Smooth muscle cell (in vitro differentiated cells): ENCODE results near the gene SEC22B. TPM values are rescaled to one million over a fixed set of nuclear protein-coding genes. Genes with fewer than 3 reads are reported as not detected.
A peak's percentile ranks its signal among the peaks of the same experiment; 100 is the strongest.
"Not testable (repeated sequence)": the region's sequence is repeated elsewhere in the genome, so short reads cannot be mapped to it uniquely, and the experiment has no call there.

Source experiments
- DNase-seq: peaks from one replicate; lab custom pipeline; 2025; ENCODE audit not compliant: unreplicated experiment; lab: John Stamatoyannopoulos, UW
- H2AFZ ChIP-seq: fragments of 200-600 bp; sonication (generic); 2 replicates; pipeline ENCODE4 v1.6.0; 2016; ENCODE audit warnings: antibody characterized with exemption, low read depth, mild to moderate bottlenecking
- H3F3A ChIP-seq: fragments of 200-600 bp; sonication (generic); 2 replicates; pipeline ENCODE4 v1.6.0; 2017; ENCODE audit warnings: antibody characterized with exemption, low read depth
- H3K27ac ChIP-seq: fragments of 200-600 bp; sonication (generic); 2 replicates; pipeline ENCODE4 v1.5.1; 2016; ENCODE audit warnings: low read depth, mild to moderate bottlenecking
- H3K27me3 ChIP-seq: fragments of 200-600 bp; sonication (generic); 2 replicates; pipeline ENCODE4 v1.6.1; 2016; ENCODE audit warnings: low read depth, mild to moderate bottlenecking
- H3K36me3 ChIP-seq: fragments of 200-600 bp; sonication (generic); 2 replicates; pipeline ENCODE4 v1.5.1; 2016; ENCODE audit warnings: low read depth
- H3K4me1 ChIP-seq: fragments of 200-600 bp; sonication (generic); 2 replicates; pipeline ENCODE4 v1.5.1; 2016; ENCODE audit warnings: low read depth
- H3K4me2 ChIP-seq: fragments of 200-600 bp; sonication (generic); 2 replicates; pipeline ENCODE4 v1.6.0; 2016; ENCODE audit warnings: mild to moderate bottlenecking
- H3K4me3 ChIP-seq: fragments of 200-600 bp; sonication (generic); 2 replicates; pipeline ENCODE4 v1.5.1; 2016; ENCODE audit warnings: mild to moderate bottlenecking
- H3K79me2 ChIP-seq: fragments of 200-600 bp; sonication (generic); 2 replicates; pipeline ENCODE4 v1.6.0; 2016; ENCODE audit warnings: low read depth, mild to moderate bottlenecking
- H3K9ac ChIP-seq: fragments of 200-600 bp; sonication (generic); 2 replicates; pipeline ENCODE4 v1.6.0; 2016; ENCODE audit warnings: low read depth
- H3K9me3 ChIP-seq: fragments of 200-600 bp; sonication (generic); replicated peaks from 2 replicates; pipeline ENCODE4 v1.5.1; 2016; ENCODE audit warnings: low read depth
- H4K20me1 ChIP-seq: fragments of 200-600 bp; sonication (generic); 2 replicates; pipeline ENCODE4 v1.6.0; 2016; ENCODE audit warnings: low read depth
- WGBS: methylation state at CpG from one replicate; pipeline ENCODE4 v1.1.7; 2016; ENCODE audit warnings: low lambda C conversion rate; 5-methylcytosine and 5-hydroxymethylcytosine counted together
- polyA plus RNA-seq: library from polyadenylated mRNA; unstranded; fragments of >200 nt; fragmentation: Nextera tagmentation; extraction: Ambion mirVana; gene quantifications from 2 replicates; pipeline ENCODE4 v1.2.1, GENCODE V29; 2016
- total RNA-seq: library from RNA; depleted of rRNA; stranded (reverse); fragments of >200 nt; gene quantifications from 2 replicates; pipeline ENCODE4 v1.2.3, GENCODE V29; 2014
- TF ChIP-seq, protein P1 (sequence below): fragments of 200-600 bp; sonication (generic); IDR thresholded peaks from 2 replicates; pipeline ENCODE4 v1.5.1; 2017; ENCODE audit warnings: borderline replicate concordance, mild to moderate bottlenecking, antibody characterized with exemption; ENCODE audit not compliant: insufficient read depth, poor library complexity, severe bottlenecking

Gene SEC22B
- total and polyA plus RNA-seq, 2 experiments from 2014 or later: 36.4 to 55.0 TPM

DNA sequence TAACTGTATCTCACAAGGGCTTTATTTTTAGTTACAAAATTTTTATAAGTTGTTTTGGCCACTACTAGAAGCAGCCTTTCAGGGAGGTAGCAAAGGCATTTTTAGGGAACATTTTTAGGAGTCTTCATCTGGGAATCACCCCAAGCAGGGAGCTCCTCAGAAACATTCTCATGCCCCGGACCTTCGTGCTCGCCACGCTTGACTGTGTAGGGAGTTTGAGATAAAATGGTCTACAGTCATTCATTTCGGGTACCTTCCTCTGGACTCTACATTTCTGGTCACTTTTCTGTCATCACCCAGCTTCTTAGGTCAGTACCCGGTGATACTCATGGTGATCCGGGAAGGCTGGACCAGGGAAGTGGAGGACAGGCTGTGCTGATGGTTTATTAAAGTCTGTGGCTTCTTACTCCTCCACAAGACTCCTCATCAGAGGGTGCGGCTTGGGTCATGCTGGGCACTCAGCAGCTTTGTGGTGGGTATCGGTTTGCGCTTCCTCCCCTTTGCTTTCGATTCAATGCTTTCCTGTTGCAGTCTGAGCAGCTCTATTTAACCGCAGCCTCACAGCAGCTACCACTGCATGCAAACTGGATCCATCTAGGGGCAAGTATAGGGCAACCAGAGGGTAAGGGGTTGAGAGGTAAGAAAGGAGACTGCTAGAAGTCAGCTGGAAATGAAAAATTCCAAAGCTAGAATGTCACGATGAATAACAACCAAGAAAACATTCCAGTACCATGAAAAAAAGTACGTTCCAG lies 33.6 kb downstream of the SEC22B start:
- H3K4me3 ChIP-seq: not testable (repeated sequence)
- 77% methylated on average over 11 of the region's 14 CpGs for WGBS

DNA sequence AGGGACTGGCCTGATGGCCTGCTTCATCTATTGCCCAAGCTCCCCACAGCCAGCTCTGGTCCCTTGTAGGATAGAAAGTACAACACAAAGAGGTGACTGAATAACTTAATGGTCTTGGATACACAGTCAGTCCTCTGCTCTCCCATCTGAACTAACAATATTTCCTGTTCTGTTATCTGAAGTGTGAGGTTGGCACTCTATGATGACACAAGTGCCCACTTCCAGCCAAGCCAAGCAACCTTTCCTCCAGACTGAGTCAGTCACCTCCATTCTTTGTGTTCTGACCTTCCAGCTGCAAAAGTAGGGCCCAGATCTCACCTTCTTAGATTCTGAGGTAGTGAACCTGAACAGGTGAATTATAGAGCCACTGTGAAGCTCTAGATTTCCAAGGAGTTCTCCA lies 34.5 kb downstream of the SEC22B start:
- H3K9ac ChIP-seq, H3K9me3 ChIP-seq, H3K27ac ChIP-seq, H2AFZ ChIP-seq, H3K36me3 ChIP-seq, DNase-seq, H3K27me3 ChIP-seq, H4K20me1 ChIP-seq, H3K4me1 ChIP-seq, H3F3A ChIP-seq, H3K4me3 ChIP-seq, H3K79me2 ChIP-seq, H3K4me2 ChIP-seq: not testable (repeated sequence)

More for the DNA sequence above, 33.6 kb downstream of the SEC22B start:
- H3K4me2 ChIP-seq, H4K20me1 ChIP-seq, H2AFZ ChIP-seq, H3K4me1 ChIP-seq, H3K36me3 ChIP-seq, H3F3A ChIP-seq, H3K9ac ChIP-seq, H3K9me3 ChIP-seq, DNase-seq, H3K79me2 ChIP-seq, H3K27me3 ChIP-seq: not testable (repeated sequence)
- H3K27ac ChIP-seq: peak overlapping the region; percentile 55

DNA sequence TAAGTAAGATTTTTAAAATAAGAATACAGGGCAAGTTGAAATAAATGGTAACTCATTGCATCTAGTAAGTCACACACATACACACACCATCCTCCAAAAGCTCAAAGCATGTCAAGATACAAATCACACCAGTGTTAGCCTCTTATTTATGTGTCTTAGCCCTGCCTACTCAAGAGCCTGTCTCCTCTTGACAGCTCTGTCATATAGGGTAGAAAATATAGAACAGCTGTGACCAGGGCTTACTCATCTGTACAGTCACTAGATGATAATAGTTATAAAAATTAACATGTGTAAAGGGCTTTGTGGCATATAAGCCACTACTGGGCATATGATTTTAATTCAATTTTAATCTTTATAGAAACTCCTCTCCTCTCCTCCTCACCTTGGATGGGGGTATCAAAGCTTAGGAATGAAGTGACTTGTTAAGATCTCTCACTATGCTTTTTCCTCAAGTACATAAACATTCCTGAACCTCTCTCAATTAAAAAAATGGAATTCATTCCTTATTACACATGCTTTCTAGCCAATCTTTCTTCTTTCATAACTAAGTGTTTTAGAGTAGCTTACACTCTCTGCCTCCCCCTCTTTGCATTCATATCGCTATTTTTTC lies 35.6 kb downstream of the SEC22B start:
- not testable (repeated sequence) for H3K36me3 ChIP-seq, H3K9me3 ChIP-seq, H3K27me3 ChIP-seq, H3K9ac ChIP-seq, H3K79me2 ChIP-seq, H4K20me1 ChIP-seq, H3K4me2 ChIP-seq, DNase-seq, H3K4me3 ChIP-seq, H3F3A ChIP-seq, H3K27ac ChIP-seq, H3K4me1 ChIP-seq, H2AFZ ChIP-seq
- 86% methylated on average over 1 of the region's 1 CpG for WGBS

DNA sequence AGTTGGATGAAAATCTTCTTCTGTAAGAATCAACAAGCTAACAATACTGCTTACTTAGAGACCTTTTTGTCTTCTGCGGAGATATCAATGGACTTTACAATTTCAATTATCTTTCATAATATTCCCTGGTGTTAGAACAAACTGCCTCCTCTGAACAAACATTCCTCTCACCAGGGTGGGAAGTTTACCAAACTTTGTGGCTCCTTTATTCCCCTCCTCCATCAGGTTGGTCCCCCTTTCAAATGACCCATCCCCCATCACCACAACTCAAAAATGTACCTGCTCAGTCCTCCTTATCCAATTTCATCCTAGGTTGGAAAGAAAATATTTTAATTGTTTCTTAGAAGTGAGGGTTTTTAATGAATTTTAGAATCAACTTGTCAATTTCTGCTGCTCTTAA lies 40.2 kb downstream of the SEC22B start:
- not testable (repeated sequence) for H3K79me2 ChIP-seq, H3K27me3 ChIP-seq, H3F3A ChIP-seq, H3K4me2 ChIP-seq, H4K20me1 ChIP-seq, H3K4me1 ChIP-seq, H3K4me3 ChIP-seq, H2AFZ ChIP-seq, H3K9me3 ChIP-seq, H3K36me3 ChIP-seq, H3K9ac ChIP-seq, H3K27ac ChIP-seq, DNase-seq
- WGBS: 74% methylated on average over 1 of the region's 1 CpG

DNA sequence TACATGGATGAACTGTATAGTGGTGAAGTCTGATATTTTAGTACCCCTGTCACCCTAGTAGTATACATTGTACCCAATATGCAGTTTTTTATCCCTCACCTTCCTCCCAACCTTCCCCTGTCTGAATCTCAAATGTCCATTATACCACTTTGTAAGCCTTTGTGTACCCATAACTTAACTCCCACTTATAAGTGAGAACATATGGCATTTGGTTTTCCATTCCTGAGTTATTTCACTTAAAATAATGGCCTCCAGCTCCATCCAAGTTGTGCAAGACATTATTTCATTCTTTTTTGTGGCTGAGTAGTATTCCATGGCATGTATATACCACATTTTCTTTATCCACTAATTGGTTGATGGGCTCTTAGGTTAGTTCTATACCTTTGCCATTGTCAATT lies 42.4 kb downstream of the SEC22B start:
- not testable (repeated sequence) for H3K4me2 ChIP-seq, H3K79me2 ChIP-seq, H3K4me3 ChIP-seq, H3K36me3 ChIP-seq, H3K9me3 ChIP-seq, H3K27ac ChIP-seq, H4K20me1 ChIP-seq, H3K4me1 ChIP-seq, DNase-seq, H3K27me3 ChIP-seq, H3F3A ChIP-seq, H2AFZ ChIP-seq, H3K9ac ChIP-seq

DNA sequence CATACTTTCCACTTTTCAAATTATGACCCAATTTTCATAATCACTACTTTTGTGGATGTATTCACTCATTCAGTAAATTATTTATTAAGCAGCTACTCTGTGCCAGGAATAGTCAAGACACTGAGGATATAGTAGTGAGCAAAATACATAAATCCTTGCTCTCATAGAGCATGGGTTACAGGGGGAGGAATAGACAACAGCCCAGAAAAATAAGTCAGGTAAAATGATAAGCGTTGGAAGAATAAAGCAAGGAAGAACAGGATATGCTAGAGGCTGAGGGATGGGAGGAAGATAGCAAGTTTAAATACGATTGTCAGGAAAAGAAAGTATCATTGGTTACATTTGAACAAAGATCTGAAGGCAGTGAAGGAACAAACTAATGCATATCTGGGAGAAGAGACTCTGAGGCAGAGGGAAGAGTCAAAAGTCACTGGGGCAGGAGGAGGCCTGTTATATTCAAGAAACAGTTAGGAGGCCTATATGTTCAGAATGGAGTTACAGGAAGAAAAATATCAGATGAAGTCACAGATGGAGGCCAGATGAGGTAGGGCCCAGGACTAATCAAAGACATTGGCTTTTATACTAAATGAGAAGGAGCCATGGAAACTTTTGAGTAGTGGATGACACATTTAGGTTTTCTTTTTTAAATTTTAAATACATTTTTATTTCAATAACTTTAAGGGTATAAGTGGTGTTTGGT lies 42.9 kb downstream of the SEC22B start:
- Histone ChIP-seq H3K27me3 (no peaks in the 10 kb centered on the region), H3K36me3 (no peaks in the 10 kb centered on the region), H3K4me2 (no peak overlapping the region), H3K4me3 (no peak overlapping the region), H3K4me1 (peaks cover 4% of the 10 kb centered on the region), H3K9me3 (no peaks in the 10 kb centered on the region), H3K9ac (no peak overlapping the region), H3F3A (no peaks in the 10 kb centered on the region), H3K79me2 (no peaks in the 10 kb centered on the region), H2AFZ (no peak overlapping the region), H4K20me1 (no peaks in the 10 kb centered on the region), H3K27ac (no peak overlapping the region)
- TF ChIP-seq, protein P1, sequence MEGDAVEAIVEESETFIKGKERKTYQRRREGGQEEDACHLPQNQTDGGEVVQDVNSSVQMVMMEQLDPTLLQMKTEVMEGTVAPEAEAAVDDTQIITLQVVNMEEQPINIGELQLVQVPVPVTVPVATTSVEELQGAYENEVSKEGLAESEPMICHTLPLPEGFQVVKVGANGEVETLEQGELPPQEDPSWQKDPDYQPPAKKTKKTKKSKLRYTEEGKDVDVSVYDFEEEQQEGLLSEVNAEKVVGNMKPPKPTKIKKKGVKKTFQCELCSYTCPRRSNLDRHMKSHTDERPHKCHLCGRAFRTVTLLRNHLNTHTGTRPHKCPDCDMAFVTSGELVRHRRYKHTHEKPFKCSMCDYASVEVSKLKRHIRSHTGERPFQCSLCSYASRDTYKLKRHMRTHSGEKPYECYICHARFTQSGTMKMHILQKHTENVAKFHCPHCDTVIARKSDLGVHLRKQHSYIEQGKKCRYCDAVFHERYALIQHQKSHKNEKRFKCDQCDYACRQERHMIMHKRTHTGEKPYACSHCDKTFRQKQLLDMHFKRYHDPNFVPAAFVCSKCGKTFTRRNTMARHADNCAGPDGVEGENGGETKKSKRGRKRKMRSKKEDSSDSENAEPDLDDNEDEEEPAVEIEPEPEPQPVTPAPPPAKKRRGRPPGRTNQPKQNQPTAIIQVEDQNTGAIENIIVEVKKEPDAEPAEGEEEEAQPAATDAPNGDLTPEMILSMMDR: no peak
- DNase-seq: no peak
- 98% methylated on average over 2 of the region's 2 CpGs for WGBS

DNA sequence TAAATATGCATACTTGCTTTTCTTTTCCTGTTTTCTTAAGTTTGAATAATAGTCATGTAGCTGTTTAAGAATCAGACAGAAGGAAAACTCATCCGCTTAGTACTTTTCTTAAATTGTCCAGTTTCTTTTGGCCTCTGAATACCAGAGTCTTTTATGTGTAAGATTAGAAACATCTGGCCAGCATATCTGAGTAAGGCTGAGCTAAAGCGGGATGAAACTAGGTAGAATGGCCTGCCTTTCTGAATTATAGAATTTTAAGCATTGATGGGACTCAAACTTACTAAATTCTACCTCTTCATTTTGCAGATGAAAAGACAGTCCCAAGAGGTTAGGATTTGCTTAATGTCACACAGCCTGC lies 43.9 kb downstream of the SEC22B start:
- not testable (repeated sequence) for H3K27me3 ChIP-seq, H3K4me3 ChIP-seq, DNase-seq, H3K4me1 ChIP-seq, H3K79me2 ChIP-seq, H3K9ac ChIP-seq, H3K9me3 ChIP-seq, H2AFZ ChIP-seq, H3F3A ChIP-seq, H4K20me1 ChIP-seq, H3K36me3 ChIP-seq
- H3K4me2 ChIP-seq: peak overlapping the region; percentile 53
- WGBS: 24% methylated on average over 2 of the region's 2 CpGs
- peak overlapping the region; percentile 57 for H3K27ac ChIP-seq
